Muscle layer of colon (tissue), 2 donors: ENCODE results near the gene RTKN.
"Not testable (repeated sequence)": the region's sequence is repeated elsewhere in the genome, so short reads cannot be mapped to it uniquely, and the experiment has no call there.

ENCODE experiments used
- H3K27ac ChIP-seq: one replicate; pipeline ENCODE4 v1.7.0; 2013; ENCODE audit warnings: low read depth, mild to moderate bottlenecking, low read length, moderate library complexity
- H3K27me3 ChIP-seq, 2 donors: one replicate each; pipeline ENCODE4 v1.7.0; 2013; ENCODE audit warnings: low read length in 2 of 2, mild to moderate bottlenecking in 2 of 2; ENCODE audit not compliant: insufficient read depth in 2 of 2, control insufficient read depth in 1 of 2
- H3K36me3 ChIP-seq: one replicate; pipeline ENCODE4 v1.7.0; 2013; ENCODE audit warnings: mild to moderate bottlenecking, low read length; ENCODE audit not compliant: insufficient read depth
- H3K4me1 ChIP-seq: one replicate; pipeline ENCODE4 v1.7.0; 2013; ENCODE audit warnings: mild to moderate bottlenecking, low read length; ENCODE audit not compliant: insufficient read depth
- H3K4me3 ChIP-seq, 2 donors: one replicate each; pipeline ENCODE4 v1.7.0; 2013; ENCODE audit warnings: low read length in 2 of 2, low read depth in 1 of 2, mild to moderate bottlenecking in 1 of 2, moderate library complexity in 1 of 2
- H3K9ac ChIP-seq: one replicate; pipeline ENCODE4 v1.7.0; 2013; ENCODE audit warnings: low read length
- H3K9me3 ChIP-seq: one replicate; pipeline ENCODE4 v1.7.0; 2013; ENCODE audit warnings: mild to moderate bottlenecking, low read length
- donor health status: abdominal sarcoma.
- donor health status: Adenocarcinoma of cecum.

Gene RTKN

DNA sequence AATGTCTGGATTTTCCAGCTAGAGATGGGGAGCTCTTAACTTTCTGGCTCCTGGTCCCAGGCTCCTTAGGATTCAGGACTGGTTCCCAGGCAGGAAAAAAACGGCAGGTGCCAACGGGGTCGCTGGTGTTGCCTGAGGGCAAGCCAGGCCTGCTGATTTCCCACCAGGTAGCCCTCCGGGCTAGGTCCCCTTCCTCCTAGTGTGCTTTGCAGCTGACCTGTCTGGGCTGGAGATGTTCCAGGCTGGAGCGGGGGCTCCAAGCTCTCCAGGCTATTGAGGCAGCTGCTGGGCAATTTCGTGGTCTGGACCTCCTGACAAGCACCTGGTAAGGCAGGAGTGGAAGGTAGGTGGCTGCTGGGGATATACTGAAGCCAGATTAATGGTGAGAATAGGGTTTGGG, 32.7 kb upstream of the RTKN start:
- no peak overlapping the region for H3K27ac ChIP-seq
- peaks cover 22% of the 10 kb centered on the region for H3K36me3 ChIP-seq
- peaks cover 21% of the 10 kb centered on the region for H3K4me1 ChIP-seq
- no peak overlapping the region for H3K4me3 ChIP-seq
- no peak overlapping the region for H3K9ac ChIP-seq
- no peaks in the 10 kb centered on the region for H3K9me3 ChIP-seq
- H3K27me3 ChIP-seq = no peaks in the 10 kb centered on the region

DNA sequence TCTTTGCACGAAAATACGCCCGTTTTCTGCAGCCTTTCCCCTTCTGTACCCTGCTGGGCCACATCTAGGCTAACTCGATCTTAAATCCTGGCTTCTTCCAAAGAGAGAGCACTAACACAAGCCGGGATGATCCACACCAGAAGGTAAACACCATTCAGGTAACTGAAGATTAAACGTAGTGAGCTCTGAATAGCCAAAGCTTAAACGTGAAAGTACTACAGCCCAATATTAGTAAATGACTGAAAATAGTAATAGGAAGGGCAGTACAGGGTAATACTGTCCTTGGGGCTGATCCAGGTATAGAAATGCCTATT, 31.2 kb upstream of the RTKN start:
- Histone ChIP-seq H3K4me3 (peak overlapping the region; percentile 15 to 81), H3K36me3 (peaks cover 21% of the 10 kb centered on the region), H3K27me3 (no peaks in the 10 kb centered on the region), H3K27ac (peak overlapping the region; percentile 75), H3K4me1 (peaks cover 16% of the 10 kb centered on the region), H3K9ac (peak overlapping the region; percentile 66), H3K9me3 (no peaks in the 10 kb centered on the region)

DNA sequence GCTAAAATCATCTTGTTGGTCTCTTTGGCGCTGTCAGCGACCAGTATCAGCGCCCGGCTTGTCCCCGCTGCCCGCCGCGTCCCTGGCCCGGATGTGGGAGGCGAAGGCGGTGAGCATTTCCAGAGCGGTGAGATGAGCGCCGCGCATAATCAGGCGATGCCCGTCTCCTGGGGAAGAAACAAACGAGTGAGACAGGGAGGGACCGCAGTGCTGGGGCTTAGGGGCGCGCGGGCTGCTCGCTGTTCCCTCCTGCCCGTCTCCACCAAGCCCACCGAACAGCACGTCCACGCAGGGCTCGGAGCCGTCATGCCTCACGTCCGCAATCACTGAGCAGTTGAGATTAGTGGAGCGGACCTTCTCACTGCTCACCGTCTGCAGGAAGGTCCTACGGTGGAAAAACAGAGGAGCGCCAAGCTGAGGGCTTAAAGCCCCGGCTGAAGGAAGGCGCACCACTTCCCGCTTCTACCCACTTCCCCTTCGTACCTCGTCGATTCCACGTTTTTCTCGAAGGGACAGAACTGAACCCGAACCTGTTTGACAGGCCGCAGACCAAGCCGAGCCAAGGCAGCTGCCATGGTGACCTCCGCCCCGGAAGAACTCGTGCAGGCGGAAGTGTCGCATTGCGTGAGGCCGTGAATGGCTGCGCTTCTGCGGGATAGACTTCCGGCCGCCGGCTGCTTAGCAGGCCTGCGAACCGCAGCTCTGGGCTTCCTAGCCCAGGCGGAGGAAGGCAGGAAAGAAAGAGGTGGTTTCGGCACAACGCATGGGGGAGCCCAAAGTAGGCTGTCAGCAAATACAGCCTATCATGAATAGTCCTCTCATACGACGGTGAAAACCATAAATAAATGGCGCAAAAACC, 30.6 kb upstream of the RTKN start, which contains the start of gene MRPL53:
MRPL53 (minus strand) TSS at position 595 of the 859 bp plus-strand sequence; CDS start at position 575, 20 bp downstream.
- Histone ChIP-seq H3K27ac (peak within 1 kb of the TSS; percentile 75), H3K9ac (peak within 1 kb of the TSS; percentile 66), H3K36me3 (peaks cover 17% of the 10 kb centered on the region), H3K9me3 (no peaks in the 10 kb centered on the region), H3K27me3 (no peaks in the 10 kb centered on the region), H3K4me3 (peak within 1 kb of the TSS; percentile 15 to 81), H3K4me1 (peaks cover 16% of the 10 kb centered on the region)

DNA sequence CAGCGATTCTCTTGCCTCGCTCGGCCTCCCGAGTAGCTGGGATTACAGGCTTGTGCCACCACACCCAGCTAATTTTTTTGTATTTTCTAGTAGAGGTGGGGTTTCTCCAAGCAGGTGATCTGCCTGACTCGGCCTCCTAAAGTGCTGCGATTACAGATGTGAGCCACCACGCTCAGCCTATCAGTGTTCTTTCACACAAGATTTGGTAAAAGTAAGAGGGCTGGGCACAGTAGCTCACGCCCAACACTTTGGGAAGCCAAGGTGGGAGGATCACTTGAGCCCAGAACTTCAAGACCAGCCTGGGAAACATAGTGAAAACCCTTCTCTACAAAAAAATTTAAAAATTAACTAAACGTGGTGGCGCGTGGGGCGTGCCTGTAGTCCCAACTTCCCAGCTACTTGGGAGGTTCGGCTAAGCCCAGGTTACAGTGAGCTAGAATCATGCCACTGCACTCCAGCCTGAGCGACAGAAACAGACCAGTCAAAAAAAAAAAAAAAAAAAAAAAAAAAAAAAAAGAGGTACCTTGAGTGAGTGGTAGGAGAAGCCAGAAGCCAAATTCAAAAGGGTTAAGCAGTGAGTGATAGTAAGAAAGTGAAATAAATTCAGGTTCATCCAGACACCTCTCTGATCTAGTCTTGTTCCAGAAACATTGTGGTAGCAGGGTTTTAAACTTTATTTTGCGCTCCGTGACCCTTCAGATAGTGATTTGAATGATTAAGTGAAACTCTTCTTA, 29.8 kb upstream of the RTKN start:
- H3K27ac ChIP-seq = peak overlapping the region; percentile 75
- H3K4me1 ChIP-seq = peaks cover 16% of the 10 kb centered on the region
- H3K4me3 ChIP-seq = peak overlapping the region; percentile 15 to 81
- H3K9ac ChIP-seq = peak overlapping the region; percentile 66
- H3K9me3 ChIP-seq = no peaks in the 10 kb centered on the region
- H3K27me3 ChIP-seq = no peaks in the 10 kb centered on the region
- H3K36me3 ChIP-seq = peaks cover 16% of the 10 kb centered on the region

DNA sequence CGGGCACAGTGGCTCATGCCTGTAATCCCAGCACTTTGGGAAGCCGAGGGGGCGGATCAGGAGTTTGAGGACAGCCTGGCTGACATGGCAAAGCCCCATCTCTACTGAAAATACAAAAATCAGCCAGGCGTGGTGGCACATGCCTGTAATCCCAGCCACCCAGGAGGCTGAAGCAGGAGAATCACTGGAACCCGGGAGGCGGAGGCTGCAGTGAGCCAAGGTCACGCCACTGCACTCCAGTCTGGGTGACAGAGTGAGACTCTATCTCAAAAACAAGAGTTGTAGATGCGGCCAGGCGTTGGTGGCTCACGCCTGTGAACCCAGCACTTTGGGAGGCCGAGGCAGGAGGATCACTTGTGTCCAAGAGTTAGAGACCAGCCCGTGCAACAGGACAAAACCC, 29.0 kb upstream of the RTKN start:
- peaks cover 16% of the 10 kb centered on the region for H3K4me1 ChIP-seq
- H3K9ac ChIP-seq, H3K27ac ChIP-seq: not testable (repeated sequence)

DNA sequence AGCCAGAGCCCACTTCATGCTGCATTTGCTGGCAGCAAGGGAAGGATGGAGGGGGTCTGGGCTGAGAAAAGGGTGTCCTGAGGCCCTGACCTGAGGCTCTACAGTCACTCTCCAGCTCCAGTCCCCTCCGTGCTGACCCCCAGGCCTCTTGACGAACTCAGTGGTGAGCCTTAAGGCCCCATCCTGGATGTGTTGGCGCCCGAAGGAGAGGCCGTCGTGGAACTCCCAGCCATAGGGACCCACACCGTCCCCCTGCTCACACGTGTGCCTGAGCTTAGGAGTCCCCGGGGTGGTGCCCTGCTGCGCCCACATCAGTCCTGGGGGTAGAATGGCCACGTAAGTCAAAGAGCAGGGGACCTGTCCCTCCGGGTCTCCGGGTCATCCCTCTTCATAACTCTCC, 22.7 kb upstream of the RTKN start:
- Histone ChIP-seq H3K27ac (peak overlapping the region; percentile 82), H3K4me1 (peaks cover 10% of the 10 kb centered on the region), H3K9me3 (no peaks in the 10 kb centered on the region), H3K27me3 (no peaks in the 10 kb centered on the region), H3K9ac (peak overlapping the region; percentile 70), H3K4me3 (peak overlapping the region; percentile 79 to 86), H3K36me3 (peaks cover 13% of the 10 kb centered on the region)

More for the DNA sequence above, 29.0 kb upstream of the RTKN start:
- H3K9me3 ChIP-seq, H3K4me3 ChIP-seq, H3K27me3 ChIP-seq: not testable (repeated sequence)
- peaks cover 16% of the 10 kb centered on the region for H3K36me3 ChIP-seq

DNA sequence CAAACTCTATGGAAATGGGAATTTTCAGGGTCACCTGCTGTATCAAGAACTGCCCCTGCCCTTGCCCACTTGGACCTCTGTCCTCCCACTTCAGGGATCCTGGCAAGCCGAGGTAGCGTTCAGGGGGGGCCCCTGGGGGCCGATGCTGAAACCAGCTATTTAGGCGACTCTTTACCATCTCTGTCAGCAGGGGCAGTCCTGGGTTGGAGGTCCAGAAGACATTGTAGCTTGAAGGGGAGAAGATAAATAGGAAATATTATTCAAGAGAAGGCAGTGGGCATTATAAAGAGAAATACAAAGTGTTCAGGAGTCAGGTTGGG, 21.0 kb upstream of the RTKN start:
- H3K27me3 ChIP-seq = no peaks in the 10 kb centered on the region
- no peak overlapping the region for H3K27ac ChIP-seq
- peaks cover 18% of the 10 kb centered on the region for H3K4me1 ChIP-seq
- no peaks in the 10 kb centered on the region for H3K9me3 ChIP-seq
- no peak overlapping the region for H3K9ac ChIP-seq
- H3K4me3 ChIP-seq = no peak overlapping the region
- peaks cover 13% of the 10 kb centered on the region for H3K36me3 ChIP-seq

DNA sequence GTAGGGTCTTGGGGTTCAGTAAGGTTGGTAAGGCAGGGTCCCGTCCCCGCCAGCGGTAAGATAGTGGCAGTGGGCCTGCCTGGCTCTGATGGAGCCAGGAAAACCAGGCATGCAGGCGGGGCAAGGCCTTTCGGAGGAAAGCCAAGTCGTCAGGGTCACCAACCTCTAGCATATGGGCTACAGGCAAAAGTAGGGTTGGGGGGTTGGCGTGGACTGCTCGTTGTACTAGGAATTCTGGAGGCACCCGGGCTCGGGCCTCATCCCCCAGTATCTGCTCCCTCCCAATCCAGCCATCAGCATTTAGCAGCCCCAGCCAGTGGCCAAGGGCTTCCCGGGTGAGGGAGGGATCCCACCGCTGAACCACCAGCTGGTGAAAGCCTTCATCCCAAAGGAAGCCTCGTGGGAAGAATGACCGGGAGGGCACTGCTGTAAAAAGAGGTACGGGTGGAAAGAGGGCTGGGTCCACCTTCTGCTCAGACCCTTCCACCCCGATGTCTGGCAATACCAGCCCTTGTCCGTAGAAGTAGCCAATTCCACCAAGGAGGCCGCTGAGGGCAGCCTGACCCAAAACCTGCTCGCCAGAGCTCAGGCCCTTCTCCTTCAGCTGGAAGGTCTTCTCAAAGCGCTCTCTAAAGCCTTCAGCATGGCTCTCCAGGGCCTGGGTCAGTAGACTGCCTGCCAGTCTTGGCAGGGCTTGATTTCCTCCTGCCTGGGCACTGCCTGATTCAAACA, 20.5 kb upstream of the RTKN start:
- Histone ChIP-seq H3K27me3 (no peaks in the 10 kb centered on the region), H3K4me1 (peaks cover 18% of the 10 kb centered on the region), H3K4me3 (no peak overlapping the region), H3K9ac (no peak overlapping the region), H3K27ac (no peak overlapping the region), H3K9me3 (no peaks in the 10 kb centered on the region), H3K36me3 (peaks cover 13% of the 10 kb centered on the region)

DNA sequence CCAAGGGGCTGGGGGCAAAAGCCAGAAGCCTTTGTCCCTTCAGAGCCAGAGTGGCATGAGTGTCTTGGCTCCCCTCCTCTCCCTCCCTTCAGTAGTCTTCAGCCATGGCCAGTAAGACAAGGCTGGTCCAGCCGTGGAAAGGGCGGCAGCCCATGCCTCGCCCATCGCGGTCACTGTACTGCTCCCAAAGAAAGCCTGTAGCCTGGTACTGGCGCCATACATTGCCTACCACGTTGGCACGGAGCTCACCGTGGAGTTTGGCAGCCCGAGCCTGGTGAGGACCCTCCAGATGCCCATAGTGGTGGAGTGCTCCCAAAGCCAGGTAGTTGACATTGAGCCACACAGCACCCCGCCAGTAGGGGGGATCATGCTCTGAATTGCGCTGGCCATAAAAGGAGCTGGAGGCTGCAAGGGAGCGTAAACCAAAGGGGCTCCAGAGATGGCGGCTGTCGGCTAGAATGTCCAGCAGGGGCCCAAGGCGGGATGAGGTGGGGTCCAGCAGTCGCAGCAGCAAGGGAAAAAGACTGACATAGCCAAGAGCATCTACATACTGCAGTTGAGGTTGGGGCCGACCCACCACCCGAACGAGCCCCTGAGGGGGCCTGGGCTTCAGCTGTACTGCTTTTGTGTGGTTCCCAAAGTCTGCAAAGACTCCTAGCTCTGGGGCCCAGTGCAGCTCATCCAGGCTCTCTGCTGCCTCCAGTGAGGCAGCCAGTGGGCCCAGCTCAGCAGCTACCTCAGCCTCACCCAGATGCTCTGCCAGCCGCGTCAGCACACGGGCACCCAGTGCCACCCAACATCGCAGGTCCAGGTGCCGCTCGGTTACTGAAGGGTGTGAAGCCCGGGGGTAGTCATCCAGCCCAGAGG, 19.7 kb upstream of the RTKN start:
- Histone ChIP-seq H3K4me3 (no peak overlapping the region), H3K9ac (no peak overlapping the region), H3K9me3 (no peaks in the 10 kb centered on the region), H3K27me3 (no peaks in the 10 kb centered on the region), H3K36me3 (peaks cover 13% of the 10 kb centered on the region), H3K27ac (no peak overlapping the region), H3K4me1 (peaks cover 26% of the 10 kb centered on the region)

DNA sequence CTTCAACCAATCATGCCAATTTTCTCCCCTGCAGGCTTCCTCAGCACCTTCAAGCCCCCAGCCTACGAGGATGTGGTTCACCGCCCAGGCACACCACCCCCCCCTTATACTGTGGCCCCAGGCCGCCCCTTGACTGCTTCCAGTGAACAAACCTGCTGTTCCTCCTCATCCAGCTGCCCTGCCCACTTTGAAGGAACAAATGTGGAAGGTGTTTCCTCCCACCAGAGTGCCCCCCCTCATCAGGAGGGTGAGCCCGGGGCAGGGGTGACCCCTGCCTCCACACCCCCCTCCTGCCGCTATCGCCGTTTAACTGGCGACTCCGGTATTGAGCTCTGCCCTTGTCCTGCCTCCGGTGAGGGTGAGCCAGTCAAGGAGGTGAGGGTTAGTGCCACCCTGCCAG, 18.4 kb upstream of the RTKN start:
- Histone ChIP-seq H3K36me3 (peaks cover 13% of the 10 kb centered on the region), H3K4me1 (peaks cover 38% of the 10 kb centered on the region)
- H3K9me3 ChIP-seq, H3K27ac ChIP-seq, H3K9ac ChIP-seq, H3K4me3 ChIP-seq, H3K27me3 ChIP-seq: not testable (repeated sequence)
